Choroid plexus epithelial cell (primary cell): ENCODE data around the gene HSPA12A.

ENCODE experiments used
- DNase-seq: peaks from one replicate; pipeline ENCODE4 v3.0.0-alpha.2; 2010; ENCODE audit warnings: low read depth
- H3K4me3 ChIP-seq: 2 replicates; pipeline ENCODE4 v1.5.1; 2011; ENCODE audit warnings: low read depth, mild to moderate bottlenecking, control low read depth, low read length, moderate library complexity
- CTCF ChIP-seq: conservative IDR thresholded peaks from 2 replicates; pipeline ENCODE4 v1.5.1; 2011; ENCODE audit warnings: low read depth, mild to moderate bottlenecking, control low read depth, inconsistent platforms, low read length, moderate library complexity

HSPA12A gene

GRCh38 chr10:116636976-116637375 lies 105.4 kb downstream of the HSPA12A start:
- H3K4me3 ChIP-seq = no peak overlapping the region
- TF ChIP-seq CTCF = no peak
- no peak for DNase-seq

DNA sequence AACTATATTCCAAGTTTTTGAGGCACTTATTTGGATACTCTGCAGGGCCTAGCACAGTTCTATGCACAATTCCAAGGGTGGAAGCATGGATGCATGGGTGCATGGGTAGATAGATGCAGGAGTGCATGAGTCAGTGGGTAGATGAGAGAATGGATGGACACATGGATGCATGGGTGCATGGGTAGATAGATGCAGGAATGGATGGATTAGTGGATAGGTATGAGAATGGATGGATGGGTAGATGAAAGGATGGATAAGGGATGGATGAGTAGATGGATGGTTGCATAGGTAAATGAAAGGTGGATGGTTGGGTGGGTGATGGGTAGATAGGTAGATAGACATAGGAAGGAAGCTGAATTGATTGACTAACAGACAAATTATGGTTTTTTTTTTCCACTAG lies 106.0 kb downstream of the HSPA12A start:
- DNase-seq = no peak
- no peak for TF ChIP-seq CTCF
- no peak overlapping the region for H3K4me3 ChIP-seq

DNA sequence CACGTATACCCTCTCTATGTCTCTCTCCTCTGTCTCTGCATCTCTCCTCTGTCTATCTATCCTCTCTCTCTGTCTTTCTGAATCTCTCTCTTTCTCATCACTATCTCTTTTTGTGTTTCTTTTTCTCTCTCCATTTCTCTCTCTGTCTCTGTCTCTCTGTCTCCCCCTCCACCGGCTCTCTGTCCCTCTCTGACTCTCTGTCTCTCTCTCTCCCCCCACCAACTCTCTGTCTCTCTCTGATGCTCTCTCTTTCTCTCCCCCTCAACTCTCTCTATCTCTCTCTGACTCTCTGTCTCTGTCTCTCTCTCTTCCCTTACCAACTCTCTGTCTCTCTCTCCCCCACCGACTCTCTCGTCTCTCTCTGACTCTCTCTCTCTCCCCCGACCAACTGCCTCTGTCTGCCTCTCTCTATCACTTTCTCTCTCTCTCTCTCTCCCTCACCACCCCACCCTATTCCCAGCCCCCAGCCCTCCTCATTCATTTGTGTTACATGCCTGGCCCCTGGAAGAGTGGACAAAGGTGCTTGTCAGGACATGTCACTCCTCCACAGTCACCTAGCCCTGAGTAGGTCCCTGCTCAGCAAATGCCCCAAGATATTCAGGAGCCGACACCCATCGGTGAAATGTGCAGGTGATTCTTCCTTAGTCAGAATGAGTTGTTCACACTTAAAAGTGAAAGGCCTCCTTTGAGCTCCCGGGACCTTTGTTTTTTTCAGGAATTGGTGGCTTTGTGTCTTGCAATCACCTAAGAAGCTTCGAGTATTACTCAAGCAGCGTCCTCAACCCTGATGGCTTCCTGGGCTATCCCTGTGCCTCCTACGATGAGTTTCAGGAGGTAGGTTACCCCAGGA lies 108.0 kb downstream of the HSPA12A start:
- no peak for TF ChIP-seq CTCF
- no peak overlapping the region for H3K4me3 ChIP-seq
- DNase-seq = no peak

DNA sequence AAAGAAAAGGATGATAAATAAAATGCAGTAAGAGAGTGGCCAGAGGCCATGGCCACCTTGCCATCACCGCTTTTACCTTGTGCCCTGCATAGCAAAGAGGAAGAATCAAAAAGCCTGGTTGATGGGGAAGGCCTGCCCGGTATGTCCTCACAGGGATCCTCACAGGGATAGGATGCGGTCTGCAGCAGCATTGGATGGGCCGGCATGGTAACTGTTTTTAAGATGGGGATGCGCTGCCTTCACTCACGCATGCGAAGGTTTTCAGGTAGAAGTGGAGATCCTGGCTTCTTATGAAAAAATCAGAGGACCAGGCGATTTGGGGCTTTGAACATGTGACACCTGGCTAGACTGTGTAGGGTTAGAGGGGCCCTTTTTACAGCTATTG lies 109.2 kb downstream of the HSPA12A start:
- H3K4me3 ChIP-seq = no peak overlapping the region
- DNase-seq = no peak

GRCh38 chr10:116632596-116633215 lies 109.7 kb downstream of the HSPA12A start:
- no peak for TF ChIP-seq CTCF
- no peak overlapping the region for H3K4me3 ChIP-seq
- DNase-seq = no peak

More for the DNA sequence above, 109.2 kb downstream of the HSPA12A start:
- TF ChIP-seq CTCF = no peak

- DNase-seq = no peak
- no peak overlapping the region for H3K4me3 ChIP-seq
- no peak for TF ChIP-seq CTCF
These were observed 110.5 kb downstream of the HSPA12A start for GRCh38 chr10:116631871-116632295.
